Upper lobe of left lung (tissue), 6 donors: Measurements from ENCODE around the gene GTF3A. TPM values are rescaled to one million over a fixed set of nuclear protein-coding genes. Genes with fewer than 3 reads are reported as not detected.
A peak's percentile ranks its signal among the peaks of the same experiment; 100 is the strongest.

Experiments used
- ATAC-seq, 2 donors: fragments of 200-7000 bp; cut with Tn5 transposase; one replicate each; pipeline ENCODE4 v1.9.1; 2022; ENCODE audit warnings: mild to moderate bottlenecking in 2 of 2, moderate library complexity in 2 of 2; ENCODE audit not compliant: low FRiP score in 2 of 2
- DNase-seq, 2 donors: peaks; one replicate each; pipeline ENCODE4 v3.0.0-alpha.2; 2019 to 2020
- H3K27ac ChIP-seq, 4 donors: fragments of 200-600 bp; sonication (generic); one replicate each; pipeline ENCODE4 v1.5.1; 2016 to 2019
- H3K27me3 ChIP-seq, 4 donors: fragments of 200-600 bp; sonication (generic); one replicate each; pipeline ENCODE4 v1.5.1; 2017 to 2019
- H3K36me3 ChIP-seq, 4 donors: fragments of 200-600 bp; sonication (generic); one replicate each; pipeline ENCODE4 v1.5.1; 2016 to 2019
- H3K4me1 ChIP-seq, 4 donors: fragments of 200-600 bp; sonication (generic); one replicate each; pipeline ENCODE4 v1.5.1; 2018 to 2019
- H3K4me3 ChIP-seq, 4 donors: fragments of 200-600 bp; sonication (generic); one replicate each; pipeline ENCODE4 v1.5.1; 2017 to 2019; ENCODE audit warnings: mild to moderate bottlenecking in 2 of 4, moderate library complexity in 1 of 4
- H3K9me3 ChIP-seq, 4 donors: fragments of 200-600 bp; sonication (generic); one replicate each; pipeline ENCODE4 v1.5.1; 2018 to 2019
- EP300 ChIP-seq, 4 donors: sonication (generic); formaldehyde crosslinking; IDR thresholded peaks; one replicate each; pipeline ENCODE4 v1.5.1; 2017; ENCODE audit warnings: antibody characterized with exemption in 4 of 4, control low read depth in 2 of 4
- POLR2A ChIP-seq, 4 donors: fragments of 450-650 bp; IDR thresholded peaks; one replicate each; pipeline ENCODE4 v1.5.1; 2016 to 2017; ENCODE audit warnings: antibody characterized with exemption in 4 of 4, mild to moderate bottlenecking in 2 of 4
- POLR2AphosphoS5 ChIP-seq, 2 donors: sonication (generic); formaldehyde crosslinking; IDR thresholded peaks; one replicate each; pipeline ENCODE4 v1.5.1; 2017; ENCODE audit warnings: antibody characterized with exemption in 2 of 2
- WGBS, 2 donors: methylation state at CpG; one replicate each; pipeline ENCODE4 v1.1.5; 2017 to 2018; 5-methylcytosine and 5-hydroxymethylcytosine counted together
- total RNA-seq, 6 donors: library from RNA; depleted of rRNA in 4 of 6; stranded (reverse); fragments of >200 nt in 4 of 6; gene quantifications; one replicate each; pipeline versions ENCODE4 v1.1.0 to v1.2.1, GENCODE V29; 2016 to 2021
- TF ChIP-seq, protein P1 (sequence below), 6 experiments: fragments of 450-650 bp in 4 of 6; fragments of 200-600 bp in 2 of 6; sonication (generic) in 2 of 6; IDR thresholded peaks; one replicate each; pipeline ENCODE4 v1.5.1; 2016 to 2019; ENCODE audit warnings: antibody characterized with exemption in 6 of 6
- donor health status: DM: no; HTN: no; CAD: no; lungs with moderate emphysema.
- donor health status: DM: no; HTN: yes; CAD: no; lungs with severe emphysema.

The GTF3A gene
- total RNA-seq, 6 donors from 2014 or later = 29.3 to 104 (median 85.6) TPM

DNA sequence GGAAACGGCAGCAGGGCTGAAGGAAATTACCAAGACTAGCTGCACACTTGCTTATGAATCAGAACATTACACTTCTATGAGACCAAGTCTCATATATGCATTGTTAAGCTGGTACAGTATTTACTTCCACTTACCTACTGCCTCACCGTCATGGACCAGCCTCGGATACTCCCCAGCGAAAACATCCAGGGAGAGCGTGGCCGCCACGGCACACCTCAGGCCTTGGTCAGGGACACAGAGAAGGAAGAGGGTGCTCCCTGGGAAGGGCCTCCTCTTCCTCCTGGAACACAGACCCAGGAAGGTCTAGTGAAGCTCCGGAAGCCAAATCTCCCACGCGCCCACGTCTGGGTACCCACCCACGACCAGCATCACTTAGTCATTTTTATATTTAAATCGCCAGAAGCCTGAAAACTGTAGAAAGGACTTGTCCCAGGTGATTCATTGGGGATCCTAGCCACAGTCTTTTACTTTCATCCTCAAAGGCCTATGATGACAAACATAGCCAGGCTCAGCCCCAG lies 50.4 kb downstream of the GTF3A start:
- H3K4me1 ChIP-seq = no peaks in the 10 kb centered on the region
- 94% methylated on average over 13 of the region's 13 CpGs for WGBS, 2 donors
- no peaks in the 10 kb centered on the region for H3K9me3 ChIP-seq
- H3K27ac ChIP-seq = no peak overlapping the region
- no peaks in the 10 kb centered on the region for H3K36me3 ChIP-seq
- no peaks in the 10 kb centered on the region for H3K27me3 ChIP-seq
- DNase-seq (peak in 1 of 2 donors; percentile 37), ATAC-seq (no peak)
- H3K4me3 ChIP-seq = no peak overlapping the region
- no peak for TF ChIP-seq POLR2A (IDR thresholded peaks at IDR 0.05)
- no peak for TF ChIP-seq EP300 (IDR thresholded peaks at IDR 0.05)
- TF ChIP-seq, protein P1, sequence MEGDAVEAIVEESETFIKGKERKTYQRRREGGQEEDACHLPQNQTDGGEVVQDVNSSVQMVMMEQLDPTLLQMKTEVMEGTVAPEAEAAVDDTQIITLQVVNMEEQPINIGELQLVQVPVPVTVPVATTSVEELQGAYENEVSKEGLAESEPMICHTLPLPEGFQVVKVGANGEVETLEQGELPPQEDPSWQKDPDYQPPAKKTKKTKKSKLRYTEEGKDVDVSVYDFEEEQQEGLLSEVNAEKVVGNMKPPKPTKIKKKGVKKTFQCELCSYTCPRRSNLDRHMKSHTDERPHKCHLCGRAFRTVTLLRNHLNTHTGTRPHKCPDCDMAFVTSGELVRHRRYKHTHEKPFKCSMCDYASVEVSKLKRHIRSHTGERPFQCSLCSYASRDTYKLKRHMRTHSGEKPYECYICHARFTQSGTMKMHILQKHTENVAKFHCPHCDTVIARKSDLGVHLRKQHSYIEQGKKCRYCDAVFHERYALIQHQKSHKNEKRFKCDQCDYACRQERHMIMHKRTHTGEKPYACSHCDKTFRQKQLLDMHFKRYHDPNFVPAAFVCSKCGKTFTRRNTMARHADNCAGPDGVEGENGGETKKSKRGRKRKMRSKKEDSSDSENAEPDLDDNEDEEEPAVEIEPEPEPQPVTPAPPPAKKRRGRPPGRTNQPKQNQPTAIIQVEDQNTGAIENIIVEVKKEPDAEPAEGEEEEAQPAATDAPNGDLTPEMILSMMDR (IDR thresholded peaks at IDR 0.05) = no peak
- TF ChIP-seq POLR2AphosphoS5 (IDR thresholded peaks at IDR 0.05) = no peak

DNA sequence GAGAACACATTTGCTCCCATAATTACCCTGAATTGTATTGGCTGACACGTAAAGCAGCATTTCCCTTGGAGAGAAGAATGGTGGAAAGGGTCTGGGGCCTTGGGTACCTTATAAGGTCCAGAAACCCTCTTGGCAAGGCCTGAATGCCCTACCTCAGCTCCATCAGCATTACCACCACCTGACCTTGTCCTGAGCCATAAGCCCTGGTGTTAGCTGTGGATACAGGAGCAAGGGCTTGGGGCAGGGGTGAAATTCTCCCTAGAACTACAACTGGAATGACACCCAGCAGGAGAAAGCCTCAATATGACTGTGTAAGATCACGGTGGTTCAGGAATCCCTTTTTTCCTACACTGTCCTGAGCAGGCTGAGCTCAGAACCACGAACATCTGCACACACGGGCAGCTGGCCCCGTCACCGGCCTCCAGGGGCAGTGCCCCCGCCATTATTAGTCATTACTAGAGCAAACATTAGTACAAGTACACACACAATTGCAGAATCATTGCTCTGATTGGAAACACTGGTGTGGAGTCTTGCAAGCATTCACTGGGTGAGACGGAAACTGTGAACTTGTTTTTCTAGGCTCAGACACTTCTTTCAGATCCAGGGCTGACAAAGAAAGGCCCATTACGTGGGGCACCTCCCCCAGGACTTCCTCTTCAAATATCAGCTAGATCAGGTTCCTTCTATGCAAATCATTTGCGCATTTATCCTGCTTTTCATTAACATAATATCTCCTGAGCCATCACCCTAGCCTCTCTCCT lies 52.7 kb downstream of the GTF3A start:
- no peak overlapping the region for H3K27ac ChIP-seq
- H3K4me1 ChIP-seq = no peaks in the 10 kb centered on the region
- H3K4me3 ChIP-seq = no peak overlapping the region
- DNase-seq = peak; percentile 23 to 60
- no peaks in the 10 kb centered on the region for H3K27me3 ChIP-seq
- H3K9me3 ChIP-seq = peaks cover 0 to 4% (median 0%) of the 10 kb centered on the region in 4 donors
- ATAC-seq = peak; percentile 42 to 44
- TF ChIP-seq, protein P1 (IDR thresholded peaks at IDR 0.05) = no peak
- TF ChIP-seq EP300 (IDR thresholded peaks at IDR 0.05) (no peak), POLR2AphosphoS5 (IDR thresholded peaks at IDR 0.05) (no peak), POLR2A (IDR thresholded peaks at IDR 0.05) (no peak)
- no peaks in the 10 kb centered on the region for H3K36me3 ChIP-seq
- 43 to 48% methylated on average over 10 of the region's 10 CpGs for WGBS, 2 donors

- ATAC-seq (peak in 1 of 2 donors; percentile 63), DNase-seq (peak; percentile 60 to 69)
- Histone ChIP-seq H3K27me3 (no peaks in the 10 kb centered on the region), H3K4me1 (no peaks in the 10 kb centered on the region), H3K4me3 (no peak overlapping the region), H3K9me3 (peaks cover 0 to 7% (median 0%) of the 10 kb centered on the region in 4 donors), H3K27ac (no peak overlapping the region), H3K36me3 (no peaks in the 10 kb centered on the region)
- 39 to 49% methylated on average over 8 to 11 of the region's 11 CpGs for WGBS, 2 donors
- TF ChIP-seq POLR2AphosphoS5 (IDR thresholded peaks at IDR 0.05) = no peak
- no peak for TF ChIP-seq POLR2A (IDR thresholded peaks at IDR 0.05)
- TF ChIP-seq EP300 (IDR thresholded peaks at IDR 0.05) = no peak
- TF ChIP-seq, protein P1 (IDR thresholded peaks at IDR 0.05) = peak; percentile 27 to 69 (median 56)
Measured at GRCh38 chr13:27481766-27482165, 57.3 kb downstream of the GTF3A start.

GRCh38 chr13:27482983-27483382 lies 58.6 kb downstream of the GTF3A start:
- WGBS, 2 donors = 72 to 80% methylated on average over 7 of the region's 7 CpGs
- ATAC-seq (peak in 1 of 2 donors; percentile 81), DNase-seq (peak in 1 of 2 donors; percentile 23)
- Histone ChIP-seq H3K27ac (no peak overlapping the region), H3K27me3 (no peaks in the 10 kb centered on the region), H3K36me3 (no peaks in the 10 kb centered on the region), H3K9me3 (peaks cover 0 to 7% (median 0%) of the 10 kb centered on the region in 4 donors), H3K4me3 (no peak overlapping the region), H3K4me1 (no peaks in the 10 kb centered on the region)
- no peak for TF ChIP-seq EP300 (IDR thresholded peaks at IDR 0.05)
- TF ChIP-seq POLR2A (IDR thresholded peaks at IDR 0.05) = no peak
- no peak for TF ChIP-seq POLR2AphosphoS5 (IDR thresholded peaks at IDR 0.05)
- TF ChIP-seq, protein P1 (IDR thresholded peaks at IDR 0.05) = no peak
